K562 (cell line): ENCODE results near the gene KRTAP5-4.

Experiments used
- CREM ChIP-seq: IDR thresholded peaks from 2 replicates; pipeline ENCODE4 v1.6.1; 2014; ENCODE audit warnings: antibody characterized with exemption, low read depth
- FOSL1 ChIP-seq: fragments of 200-800 bp; sonication (Bioruptor generic); conservative IDR thresholded peaks from 2 replicates; pipeline ENCODE4 v1.6.1; 2016; ENCODE audit warnings: missing genetic modification characterization, missing compliant biosample characterization
- POLR2A ChIP-seq: fragments of 450-650 bp; conservative IDR thresholded peaks from 2 replicates; pipeline ENCODE4 v1.6.1; 2016
- POLR2AphosphoS5 ChIP-seq: IDR thresholded peaks from 2 replicates; pipeline ENCODE4 v1.6.1; 2011; ENCODE audit warnings: mild to moderate bottlenecking, low read depth, low read length, moderate library complexity; ENCODE audit not compliant: control insufficient read depth, insufficient read depth
- PPARD ChIP-seq: fragments of 250-450 bp; sonication (Bioruptor Pico); IDR thresholded peaks from 2 replicates; pipeline ENCODE4 v1.8.0; 2022; ENCODE audit warnings: inconsistent platforms, mild to moderate bottlenecking, moderate library complexity
- RBM22 ChIP-seq: fragments of 200-400 bp; formaldehyde crosslinking; IDR thresholded peaks from 2 replicates; pipeline ENCODE4 v1.6.1; 2018; ENCODE audit warnings: low read length, low read depth; ENCODE audit not compliant: poor library complexity, severe bottlenecking
- RFX5 ChIP-seq: IDR thresholded peaks from 2 replicates; pipeline ENCODE4 v1.6.1; 2011; ENCODE audit warnings: low read depth, mild to moderate bottlenecking, improper control_type of control experiment, low read length
- ZNF232 ChIP-seq: sonication (generic); formaldehyde crosslinking; IDR thresholded peaks from 2 replicates; pipeline ENCODE4 v1.8.0; 2022; ENCODE audit warnings: mild to moderate bottlenecking, missing genetic modification reagents
- TF ChIP-seq, protein P1 (sequence below): fragments of 450-650 bp; IDR thresholded peaks from 2 replicates; pipeline ENCODE4 v1.6.1; 2016
- TF ChIP-seq, protein P2 (sequence below), 3 experiments: IDR thresholded peaks in 2 of 3; conservative IDR thresholded peaks in 1 of 3; 2 replicates each; pipeline ENCODE4 v1.5.1; 2011 to 2012; ENCODE audit warnings: low read length in 3 of 3, mild to moderate bottlenecking in 3 of 3, control low read depth in 2 of 3, improper control_type of control experiment in 1 of 3, inconsistent platforms in 1 of 3, low read depth in 1 of 3, mixed read lengths in 1 of 3, moderate library complexity in 1 of 3; ENCODE audit not compliant: insufficient read depth in 2 of 3
- TF ChIP-seq, protein P3 (sequence below), 2 experiments: fragments of 450-650 bp; IDR thresholded peaks; 2 replicates each; pipeline ENCODE4 v1.6.1; 2016
- TF ChIP-seq, protein P4 (sequence below): fragments of 450-650 bp; formaldehyde crosslinking; IDR thresholded peaks from 2 replicates; pipeline ENCODE4 v1.4.0; 2020; ENCODE audit warnings: mild to moderate bottlenecking, moderate library complexity
- TF ChIP-seq, protein P5 (sequence below): sonication (generic); formaldehyde crosslinking; IDR thresholded peaks from 2 replicates; pipeline ENCODE4 v1.8.1; 2023; ENCODE audit warnings: mild to moderate bottlenecking, missing genetic modification reagents

DNA sequence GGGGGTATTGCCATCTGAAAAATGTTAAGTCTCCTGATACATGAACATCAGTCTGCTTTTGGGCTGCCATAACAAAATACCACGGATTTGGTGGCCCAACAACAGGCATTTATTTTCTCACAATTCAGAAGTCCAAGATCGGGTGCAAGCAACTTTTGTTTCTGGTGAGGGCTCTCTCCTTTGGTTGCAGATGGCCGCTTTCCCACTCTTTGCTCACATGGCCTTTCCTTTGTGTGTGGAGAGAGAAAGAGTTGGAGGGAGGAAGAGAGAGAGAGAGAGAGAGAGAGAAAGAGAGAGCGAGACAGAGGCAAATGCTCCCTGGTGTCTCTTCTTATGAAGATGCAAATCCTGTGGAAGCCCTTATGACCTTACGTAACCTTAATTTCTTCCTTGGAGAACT, 21.3 kb downstream of the KRTAP5-4 start:
- TF ChIP-seq, protein P1, sequence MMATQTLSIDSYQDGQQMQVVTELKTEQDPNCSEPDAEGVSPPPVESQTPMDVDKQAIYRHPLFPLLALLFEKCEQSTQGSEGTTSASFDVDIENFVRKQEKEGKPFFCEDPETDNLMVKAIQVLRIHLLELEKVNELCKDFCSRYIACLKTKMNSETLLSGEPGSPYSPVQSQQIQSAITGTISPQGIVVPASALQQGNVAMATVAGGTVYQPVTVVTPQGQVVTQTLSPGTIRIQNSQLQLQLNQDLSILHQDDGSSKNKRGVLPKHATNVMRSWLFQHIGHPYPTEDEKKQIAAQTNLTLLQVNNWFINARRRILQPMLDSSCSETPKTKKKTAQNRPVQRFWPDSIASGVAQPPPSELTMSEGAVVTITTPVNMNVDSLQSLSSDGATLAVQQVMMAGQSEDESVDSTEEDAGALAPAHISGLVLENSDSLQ = no peak
- TF ChIP-seq ZNF232 (CRISPR knock-in tag) (no peak), RFX5 (no peak), POLR2AphosphoS5 (no peak), PPARD (CRISPR knock-in tag) (no peak), FOSL1 (no peak), CREM (no peak), RBM22 (no peak), POLR2A (no peak)
- TF ChIP-seq, protein P2, sequence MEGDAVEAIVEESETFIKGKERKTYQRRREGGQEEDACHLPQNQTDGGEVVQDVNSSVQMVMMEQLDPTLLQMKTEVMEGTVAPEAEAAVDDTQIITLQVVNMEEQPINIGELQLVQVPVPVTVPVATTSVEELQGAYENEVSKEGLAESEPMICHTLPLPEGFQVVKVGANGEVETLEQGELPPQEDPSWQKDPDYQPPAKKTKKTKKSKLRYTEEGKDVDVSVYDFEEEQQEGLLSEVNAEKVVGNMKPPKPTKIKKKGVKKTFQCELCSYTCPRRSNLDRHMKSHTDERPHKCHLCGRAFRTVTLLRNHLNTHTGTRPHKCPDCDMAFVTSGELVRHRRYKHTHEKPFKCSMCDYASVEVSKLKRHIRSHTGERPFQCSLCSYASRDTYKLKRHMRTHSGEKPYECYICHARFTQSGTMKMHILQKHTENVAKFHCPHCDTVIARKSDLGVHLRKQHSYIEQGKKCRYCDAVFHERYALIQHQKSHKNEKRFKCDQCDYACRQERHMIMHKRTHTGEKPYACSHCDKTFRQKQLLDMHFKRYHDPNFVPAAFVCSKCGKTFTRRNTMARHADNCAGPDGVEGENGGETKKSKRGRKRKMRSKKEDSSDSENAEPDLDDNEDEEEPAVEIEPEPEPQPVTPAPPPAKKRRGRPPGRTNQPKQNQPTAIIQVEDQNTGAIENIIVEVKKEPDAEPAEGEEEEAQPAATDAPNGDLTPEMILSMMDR (IDR thresholded peaks at IDR 0.05 in 2 of 3, conservative IDR thresholded peaks at IDR 0.05 in 1 of 3; ENCODE audit: insufficient read depth in 2 of 3, low read depth in 1 of 3, low read length in 3 of 3) = no peak
- TF ChIP-seq, protein P3, sequence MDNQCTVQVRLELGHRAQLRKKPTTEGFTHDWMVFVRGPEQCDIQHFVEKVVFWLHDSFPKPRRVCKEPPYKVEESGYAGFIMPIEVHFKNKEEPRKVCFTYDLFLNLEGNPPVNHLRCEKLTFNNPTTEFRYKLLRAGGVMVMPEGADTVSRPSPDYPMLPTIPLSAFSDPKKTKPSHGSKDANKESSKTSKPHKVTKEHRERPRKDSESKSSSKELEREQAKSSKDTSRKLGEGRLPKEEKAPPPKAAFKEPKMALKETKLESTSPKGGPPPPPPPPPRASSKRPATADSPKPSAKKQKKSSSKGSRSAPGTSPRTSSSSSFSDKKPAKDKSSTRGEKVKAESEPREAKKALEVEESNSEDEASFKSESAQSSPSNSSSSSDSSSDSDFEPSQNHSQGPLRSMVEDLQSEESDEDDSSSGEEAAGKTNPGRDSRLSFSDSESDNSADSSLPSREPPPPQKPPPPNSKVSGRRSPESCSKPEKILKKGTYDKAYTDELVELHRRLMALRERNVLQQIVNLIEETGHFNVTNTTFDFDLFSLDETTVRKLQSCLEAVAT (IDR thresholded peaks at IDR 0.05) = no peak
- TF ChIP-seq, protein P4, sequence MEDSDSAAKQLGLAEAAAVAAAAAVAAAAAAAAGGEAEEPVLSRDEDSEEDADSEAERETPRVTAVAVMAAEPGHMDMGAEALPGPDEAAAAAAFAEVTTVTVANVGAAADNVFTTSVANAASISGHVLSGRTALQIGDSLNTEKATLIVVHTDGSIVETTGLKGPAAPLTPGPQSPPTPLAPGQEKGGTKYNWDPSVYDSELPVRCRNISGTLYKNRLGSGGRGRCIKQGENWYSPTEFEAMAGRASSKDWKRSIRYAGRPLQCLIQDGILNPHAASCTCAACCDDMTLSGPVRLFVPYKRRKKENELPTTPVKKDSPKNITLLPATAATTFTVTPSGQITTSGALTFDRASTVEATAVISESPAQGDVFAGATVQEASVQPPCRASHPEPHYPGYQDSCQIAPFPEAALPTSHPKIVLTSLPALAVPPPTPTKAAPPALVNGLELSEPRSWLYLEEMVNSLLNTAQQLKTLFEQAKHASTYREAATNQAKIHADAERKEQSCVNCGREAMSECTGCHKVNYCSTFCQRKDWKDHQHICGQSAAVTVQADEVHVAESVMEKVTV (CRISPR knock-in tag) = no peak
- TF ChIP-seq, protein P5, sequence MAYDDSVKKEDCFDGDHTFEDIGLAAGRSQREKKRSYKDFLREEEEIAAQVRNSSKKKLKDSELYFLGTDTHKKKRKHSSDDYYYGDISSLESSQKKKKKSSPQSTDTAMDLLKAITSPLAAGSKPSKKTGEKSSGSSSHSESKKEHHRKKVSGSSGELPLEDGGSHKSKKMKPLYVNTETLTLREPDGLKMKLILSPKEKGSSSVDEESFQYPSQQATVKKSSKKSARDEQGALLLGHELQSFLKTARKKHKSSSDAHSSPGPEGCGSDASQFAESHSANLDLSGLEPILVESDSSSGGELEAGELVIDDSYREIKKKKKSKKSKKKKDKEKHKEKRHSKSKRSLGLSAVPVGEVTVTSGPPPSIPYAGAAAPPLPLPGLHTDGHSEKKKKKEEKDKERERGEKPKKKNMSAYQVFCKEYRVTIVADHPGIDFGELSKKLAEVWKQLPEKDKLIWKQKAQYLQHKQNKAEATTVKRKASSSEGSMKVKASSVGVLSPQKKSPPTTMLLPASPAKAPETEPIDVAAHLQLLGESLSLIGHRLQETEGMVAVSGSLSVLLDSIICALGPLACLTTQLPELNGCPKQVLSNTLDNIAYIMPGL (CRISPR knock-in tag) = no peak
